Neural cell (in vitro differentiated cells): ENCODE data around the gene TRIM44.
"Not testable (repeated sequence)": the region's sequence is repeated elsewhere in the genome, so short reads cannot be mapped to it uniquely, and the experiment has no call there.

Experiments used
- EP300 ChIP-seq: fragments of 450-650 bp; conservative IDR thresholded peaks from 2 replicates; pipeline ENCODE4 v1.6.1; 2014; ENCODE audit warnings: antibody characterized with exemption, mild to moderate bottlenecking, moderate library complexity; ENCODE audit not compliant: poor library complexity, severe bottlenecking
- SMC3 ChIP-seq: fragments of 450-650 bp; conservative IDR thresholded peaks from 2 replicates; pipeline ENCODE4 v1.6.1; 2014; ENCODE audit warnings: antibody characterized with exemption, mild to moderate bottlenecking, moderate library complexity; ENCODE audit not compliant: poor library complexity
- TAF1 ChIP-seq: IDR thresholded peaks from 2 replicates; pipeline ENCODE4 v1.6.1; 2012; ENCODE audit warnings: low read depth
- TF ChIP-seq, protein P1 (sequence below): fragments of 450-650 bp; IDR thresholded peaks from 2 replicates; pipeline ENCODE4 v1.5.1; 2014; ENCODE audit warnings: antibody characterized with exemption, mild to moderate bottlenecking, moderate library complexity; ENCODE audit not compliant: poor library complexity, severe bottlenecking

- TF ChIP-seq, protein P1, sequence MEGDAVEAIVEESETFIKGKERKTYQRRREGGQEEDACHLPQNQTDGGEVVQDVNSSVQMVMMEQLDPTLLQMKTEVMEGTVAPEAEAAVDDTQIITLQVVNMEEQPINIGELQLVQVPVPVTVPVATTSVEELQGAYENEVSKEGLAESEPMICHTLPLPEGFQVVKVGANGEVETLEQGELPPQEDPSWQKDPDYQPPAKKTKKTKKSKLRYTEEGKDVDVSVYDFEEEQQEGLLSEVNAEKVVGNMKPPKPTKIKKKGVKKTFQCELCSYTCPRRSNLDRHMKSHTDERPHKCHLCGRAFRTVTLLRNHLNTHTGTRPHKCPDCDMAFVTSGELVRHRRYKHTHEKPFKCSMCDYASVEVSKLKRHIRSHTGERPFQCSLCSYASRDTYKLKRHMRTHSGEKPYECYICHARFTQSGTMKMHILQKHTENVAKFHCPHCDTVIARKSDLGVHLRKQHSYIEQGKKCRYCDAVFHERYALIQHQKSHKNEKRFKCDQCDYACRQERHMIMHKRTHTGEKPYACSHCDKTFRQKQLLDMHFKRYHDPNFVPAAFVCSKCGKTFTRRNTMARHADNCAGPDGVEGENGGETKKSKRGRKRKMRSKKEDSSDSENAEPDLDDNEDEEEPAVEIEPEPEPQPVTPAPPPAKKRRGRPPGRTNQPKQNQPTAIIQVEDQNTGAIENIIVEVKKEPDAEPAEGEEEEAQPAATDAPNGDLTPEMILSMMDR, result not testable (repeated sequence)
- TF ChIP-seq TAF1, EP300, SMC3: not testable (repeated sequence)
Measured at GRCh38 chr11:35753573-35753972, 91.0 kb downstream of the TRIM44 start.
